ENCODE data around the gene ADD2.

The ADD2 gene

GRCh38 chr2:70718736-70719135, 49.3 kb downstream of the ADD2 start:
- no peak for DNase-seq (ENCODE audit: low spot score)

DNA sequence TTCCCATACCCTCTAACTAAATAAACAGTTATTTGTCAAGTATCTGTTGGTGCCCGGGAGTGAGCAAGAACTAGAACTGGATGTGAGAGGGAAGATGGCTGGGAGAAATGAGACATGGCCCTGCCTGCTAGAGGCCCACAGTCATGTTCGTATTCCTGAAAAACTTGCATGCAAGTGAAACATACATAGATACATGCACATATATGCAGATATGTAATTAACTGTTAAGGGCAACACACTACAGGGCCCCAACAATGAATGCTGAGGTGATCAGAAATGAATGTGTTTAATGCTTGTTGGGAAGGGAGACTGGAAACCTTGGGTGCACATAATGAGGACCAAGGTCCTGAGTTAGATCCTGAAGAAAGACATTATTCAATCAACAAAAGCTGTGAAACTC, 49.8 kb downstream of the ADD2 start:
- no peak for DNase-seq (ENCODE audit: low spot score)

GRCh38 chr2:70717431-70718038, 50.5 kb downstream of the ADD2 start:
- no peak for DNase-seq (ENCODE audit: low spot score)

- no peak for DNase-seq (ENCODE audit: low spot score)
These were observed 51.0 kb downstream of the ADD2 start for GRCh38 chr2:70716951-70717350.

DNA sequence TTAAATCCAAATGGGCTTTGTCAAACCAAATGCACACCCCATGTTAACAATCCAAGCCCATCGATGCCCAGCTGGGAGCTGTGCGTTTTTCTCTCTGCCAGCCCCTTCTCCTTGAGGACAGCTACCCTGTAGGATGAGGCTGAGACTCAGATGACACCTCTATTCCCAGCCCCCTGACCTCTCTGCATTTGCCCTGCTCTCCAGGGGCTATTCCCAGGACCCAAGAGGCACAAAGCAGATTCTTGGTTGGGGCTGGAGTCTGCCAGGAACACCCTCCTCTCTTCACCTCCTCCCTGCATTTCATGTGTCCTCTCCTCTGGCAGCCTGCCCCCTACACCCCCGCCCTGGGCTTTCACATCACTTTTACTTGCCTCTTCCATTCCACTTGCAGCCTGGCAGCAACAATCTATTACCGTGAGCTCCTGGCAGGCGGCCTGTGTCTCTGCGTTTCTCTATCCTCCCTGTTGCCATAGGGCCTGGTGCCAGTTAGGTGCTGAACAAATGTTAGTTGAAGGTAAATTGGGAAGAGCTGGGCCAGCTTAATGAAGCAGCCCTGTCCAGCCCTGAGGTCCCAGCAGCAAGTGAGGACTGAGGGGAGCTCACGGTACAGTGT, 51.8 kb downstream of the ADD2 start:
- no peak for DNase-seq (ENCODE audit: low spot score)

- no peak for DNase-seq (ENCODE audit: low spot score)
These were observed 52.7 kb downstream of the ADD2 start for GRCh38 chr2:70715071-70715985.

DNA sequence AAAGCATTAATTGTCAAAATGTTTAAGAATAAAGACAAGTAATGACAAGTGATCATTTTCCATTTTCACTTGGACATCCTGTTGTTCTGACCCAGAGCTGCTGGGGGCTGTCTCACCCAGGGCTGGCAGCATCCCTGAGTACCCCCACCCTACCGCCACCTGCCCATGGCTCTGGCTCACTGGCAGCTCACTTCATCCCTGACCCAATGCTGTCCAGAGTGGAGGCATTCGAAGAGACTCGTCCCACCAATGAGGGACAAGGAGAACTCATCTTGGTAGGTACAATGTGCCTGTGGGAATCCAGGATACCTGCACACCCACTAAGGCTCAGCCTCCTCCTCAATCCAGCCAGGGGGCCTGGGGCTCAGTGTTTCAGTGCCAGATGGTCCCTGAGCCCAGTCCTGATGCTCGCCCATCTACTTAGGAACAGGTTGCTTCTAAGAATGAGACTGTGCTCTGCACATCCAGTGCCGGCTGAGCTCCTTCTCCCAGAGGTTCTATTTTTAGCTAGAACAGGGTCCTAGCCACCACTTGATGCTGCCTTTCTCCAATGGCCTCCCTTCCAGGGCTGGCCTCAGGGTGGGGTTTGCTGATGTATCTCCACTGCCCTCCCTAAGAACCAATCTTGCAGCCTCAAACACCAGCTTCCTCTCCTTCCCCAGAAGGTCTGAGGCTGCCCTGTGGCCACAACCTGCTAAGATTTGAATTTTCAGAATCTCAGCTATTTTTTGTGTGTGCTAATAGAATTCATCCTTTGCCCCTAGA, 53.7 kb downstream of the ADD2 start:
- no peak for DNase-seq (ENCODE audit: low spot score)

GRCh38 chr2:70712916-70713315, 55.1 kb downstream of the ADD2 start:
- no peak for DNase-seq (ENCODE audit: low spot score)

DNA sequence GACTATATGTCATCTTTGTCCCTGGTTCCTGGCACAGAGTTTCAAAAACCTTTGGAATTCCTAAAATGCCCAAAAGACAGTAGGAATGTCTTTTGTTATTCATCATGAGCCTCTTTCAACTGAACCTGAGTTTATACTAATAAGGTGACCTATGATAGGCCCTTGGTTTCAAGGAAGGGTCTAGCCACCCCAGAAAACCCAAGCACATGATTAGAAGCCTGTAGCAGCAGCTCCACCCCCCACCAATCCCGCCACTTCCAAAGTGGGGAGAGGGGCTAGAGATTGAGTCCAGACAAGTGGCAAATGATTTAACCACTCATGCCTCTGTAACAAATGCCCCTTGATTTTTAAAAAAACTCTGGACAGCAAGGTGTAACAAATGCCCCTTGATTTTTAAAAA, 56.8 kb downstream of the ADD2 start:
- DNase-seq (ENCODE audit: low spot score), result no peak

DNA sequence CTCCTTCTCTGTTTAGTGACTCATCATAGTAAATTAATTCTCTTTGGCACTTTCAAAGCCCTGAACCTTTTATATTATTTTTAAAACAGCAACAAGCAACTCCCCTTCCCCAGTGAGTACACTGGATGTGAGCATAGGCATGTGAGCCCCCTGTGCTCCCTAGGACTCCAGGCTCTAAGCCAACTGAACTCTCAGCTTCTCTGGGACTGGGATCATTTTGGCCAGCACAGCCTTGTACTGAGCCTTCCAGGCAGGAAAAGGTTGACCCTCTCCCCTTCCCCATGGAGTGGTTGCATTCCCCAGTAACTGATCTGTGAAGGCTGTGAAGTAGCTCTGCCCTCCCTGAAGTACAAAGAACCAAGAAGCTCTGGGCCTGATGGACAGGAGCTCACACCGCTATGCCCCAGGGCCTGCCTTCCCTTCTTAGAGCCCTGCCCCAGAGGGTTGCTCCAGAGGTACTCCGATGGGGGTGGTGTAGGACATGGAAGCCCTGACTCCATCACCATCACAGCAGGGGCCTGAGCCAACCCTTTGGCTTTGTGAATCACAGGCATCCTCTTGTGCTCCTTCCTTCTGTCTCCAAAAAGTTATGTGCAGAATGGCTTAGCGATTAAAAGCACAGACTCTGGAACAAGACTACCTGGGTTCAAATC, 57.8 kb downstream of the ADD2 start:
- no peak for DNase-seq (ENCODE audit: low spot score)

- DNase-seq (ENCODE audit: low spot score), result no peak
These were observed 58.5 kb downstream of the ADD2 start for GRCh38 chr2:70709275-70710037.

GRCh38 chr2:70708376-70709199, 59.4 kb downstream of the ADD2 start:
- DNase-seq (ENCODE audit: low spot score), result no peak

DNA sequence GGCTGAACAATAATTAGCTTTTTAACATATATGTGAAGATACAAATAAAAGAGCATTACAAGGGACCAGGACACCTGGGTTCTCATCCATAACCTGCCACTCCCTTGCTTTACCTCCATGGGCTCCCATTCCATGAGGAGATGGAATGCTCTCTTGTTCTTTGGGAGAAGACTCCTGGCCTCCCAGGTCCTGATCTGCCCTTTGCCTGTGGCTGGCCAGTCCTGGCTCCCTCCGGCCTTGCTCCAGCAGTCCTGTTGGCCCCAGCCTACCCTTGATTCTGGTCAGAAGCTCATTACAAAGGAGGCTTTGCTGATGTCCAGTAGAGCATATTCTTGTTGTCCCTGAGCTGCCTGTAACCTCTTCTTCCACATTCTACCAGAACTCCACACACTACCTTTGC, 60.3 kb downstream of the ADD2 start:
- no peak for DNase-seq (ENCODE audit: low spot score)

DNA sequence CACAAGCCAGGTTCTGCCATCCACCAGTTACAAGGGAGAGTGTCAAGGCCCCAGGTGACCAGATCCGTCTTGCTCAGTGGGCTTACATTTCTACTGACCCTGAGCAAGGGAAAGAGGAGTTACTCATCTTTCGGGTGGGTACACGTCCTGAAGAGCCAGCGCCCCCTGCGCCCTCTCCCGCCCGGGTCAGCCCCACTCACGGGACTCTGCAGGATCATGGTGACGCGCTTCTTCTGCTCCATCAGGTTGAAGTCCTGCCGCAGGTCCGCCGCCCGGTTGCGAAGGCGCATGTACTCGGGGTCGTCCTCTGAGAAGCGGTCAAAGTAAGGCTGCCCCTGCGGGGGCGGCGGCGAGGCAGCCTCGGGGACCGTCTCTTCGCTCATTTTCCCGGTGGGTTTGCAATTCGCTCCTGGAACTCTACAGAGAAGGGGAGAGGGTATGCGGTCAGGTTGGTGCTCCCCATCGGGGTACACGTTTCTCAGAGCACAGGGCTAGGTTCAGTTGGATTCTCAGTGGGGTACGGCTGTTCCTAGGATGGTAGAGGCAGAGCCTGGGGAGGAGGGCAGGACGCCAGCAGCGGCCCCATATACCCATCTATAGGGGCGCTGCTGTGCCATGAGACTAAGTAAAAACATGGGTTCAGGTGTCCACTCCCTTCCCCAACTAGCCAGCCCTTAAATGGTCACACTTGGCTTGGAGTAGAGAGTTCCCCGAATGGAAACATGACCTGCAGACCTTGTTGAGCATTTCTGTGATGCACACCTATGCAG, 61.8 kb downstream of the ADD2 start:
- no peak for DNase-seq (ENCODE audit: low spot score)

DNA sequence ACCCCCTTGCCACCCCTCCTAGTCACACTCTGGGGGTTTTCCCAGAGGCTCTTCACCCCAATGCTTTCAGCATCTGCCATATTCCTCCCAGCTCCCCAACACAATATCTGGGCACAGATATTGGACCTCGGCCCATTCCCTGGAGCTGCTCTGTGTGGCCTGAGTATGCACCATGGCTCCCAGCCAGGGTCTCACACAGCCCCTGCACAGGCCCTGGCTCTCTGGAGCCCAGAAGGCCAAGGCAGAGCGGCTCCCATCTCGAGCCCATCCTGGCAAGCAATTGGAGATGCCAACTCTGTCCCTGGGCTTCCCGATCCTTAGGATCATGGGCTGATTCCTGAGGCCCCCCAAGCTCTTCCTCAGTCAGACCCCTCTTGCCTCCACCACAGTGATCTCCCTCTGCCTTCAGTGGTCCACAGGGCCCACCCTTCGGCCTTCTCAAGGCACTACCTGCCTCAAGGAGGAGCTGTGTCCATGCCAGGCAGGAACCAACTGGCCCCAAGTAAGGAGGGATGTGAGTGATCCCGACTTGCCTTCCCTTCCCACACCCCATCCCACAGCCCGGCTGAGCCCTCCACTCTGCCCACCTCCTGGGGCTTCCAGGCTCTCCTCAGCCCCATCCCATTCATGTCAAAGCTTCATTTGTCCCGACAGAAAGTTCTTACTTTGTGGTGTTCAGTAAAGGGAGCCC, 62.7 kb downstream of the ADD2 start:
- no peak for DNase-seq (ENCODE audit: low spot score)

- DNase-seq (ENCODE audit: low spot score), result no peak
These were observed 64.0 kb downstream of the ADD2 start for GRCh38 chr2:70703900-70704549.

DNA sequence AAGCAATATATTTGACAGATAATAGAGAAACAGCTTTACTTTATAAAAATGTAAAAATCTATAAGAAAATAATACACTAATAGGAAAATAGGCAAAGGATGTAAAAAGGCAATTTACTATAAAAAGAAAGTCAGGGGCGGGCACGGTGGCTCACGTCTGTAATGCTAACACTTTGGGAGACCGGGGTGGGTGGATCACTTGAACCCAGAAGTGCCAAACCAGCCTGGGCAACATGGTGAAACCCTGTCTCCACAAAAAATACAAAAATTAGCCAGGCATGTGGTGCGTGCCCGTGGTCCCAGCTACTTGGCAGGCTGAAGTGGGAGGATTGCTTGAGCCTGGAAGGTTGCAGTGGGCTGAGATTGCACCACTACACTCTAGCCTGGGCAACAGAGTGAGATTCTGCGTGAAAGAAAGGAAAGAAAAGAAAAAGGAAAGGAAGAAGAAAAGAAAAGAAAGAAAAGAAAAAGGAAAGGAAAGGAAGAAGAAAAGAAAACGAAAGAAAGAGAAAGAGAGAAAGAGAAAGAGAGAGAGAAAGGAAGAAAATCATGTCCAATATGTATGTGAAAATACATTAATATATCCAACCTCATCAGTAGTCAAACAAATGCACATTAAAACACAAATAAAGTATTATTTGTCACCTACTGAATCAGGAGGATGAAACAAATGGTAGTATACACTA, 65.1 kb downstream of the ADD2 start:
- DNase-seq (ENCODE audit: low spot score), result no peak

GRCh38 chr2:70698847-70699246, 69.2 kb downstream of the ADD2 start:
- no peak for DNase-seq (ENCODE audit: low spot score)
